ENCODE data around the gene NF1. TPM values are rescaled to one million over a fixed set of nuclear protein-coding genes. Genes with fewer than 3 reads are reported as not detected.

NF1 gene
- total RNA-seq, 4 donors from 2014 or later: 41.7 to 69.9 (median 54.4) TPM

- no peak for ATAC-seq
- WGBS, 2 donors (ENCODE audit: low coverage in 1 of 2): 96 to 100% methylated on average over 4 of the region's 4 CpGs
Measured at GRCh38 chr17:31113939-31114338, 19.2 kb downstream of the NF1 start.

GRCh38 chr17:31114956-31115555 is 20.3 kb downstream of the NF1 start:
- Histone ChIP-seq H3K9me3 (no peaks in the 10 kb centered on the region), H3K27ac (no peak overlapping the region)
- no peak for ATAC-seq

More at GRCh38 chr17:31113939-31114338, 19.2 kb downstream of the NF1 start:
- Histone ChIP-seq H3K27ac (no peak overlapping the region), H3K36me3 (no peaks in the 10 kb centered on the region), H3K9me3 (no peaks in the 10 kb centered on the region), H3K4me3 (no peak overlapping the region), H3K4me1 (peaks cover 0 to 13% (median 0%) of the 10 kb centered on the region in 3 donors), H3K27me3 (no peaks in the 10 kb centered on the region)
- TF ChIP-seq POLR2AphosphoS5 (IDR thresholded peaks at IDR 0.05): no peak
- no peak for TF ChIP-seq EP300 (IDR thresholded peaks at IDR 0.05)
- TF ChIP-seq POLR2A (IDR thresholded peaks at IDR 0.05): no peak
- TF ChIP-seq, protein P1, sequence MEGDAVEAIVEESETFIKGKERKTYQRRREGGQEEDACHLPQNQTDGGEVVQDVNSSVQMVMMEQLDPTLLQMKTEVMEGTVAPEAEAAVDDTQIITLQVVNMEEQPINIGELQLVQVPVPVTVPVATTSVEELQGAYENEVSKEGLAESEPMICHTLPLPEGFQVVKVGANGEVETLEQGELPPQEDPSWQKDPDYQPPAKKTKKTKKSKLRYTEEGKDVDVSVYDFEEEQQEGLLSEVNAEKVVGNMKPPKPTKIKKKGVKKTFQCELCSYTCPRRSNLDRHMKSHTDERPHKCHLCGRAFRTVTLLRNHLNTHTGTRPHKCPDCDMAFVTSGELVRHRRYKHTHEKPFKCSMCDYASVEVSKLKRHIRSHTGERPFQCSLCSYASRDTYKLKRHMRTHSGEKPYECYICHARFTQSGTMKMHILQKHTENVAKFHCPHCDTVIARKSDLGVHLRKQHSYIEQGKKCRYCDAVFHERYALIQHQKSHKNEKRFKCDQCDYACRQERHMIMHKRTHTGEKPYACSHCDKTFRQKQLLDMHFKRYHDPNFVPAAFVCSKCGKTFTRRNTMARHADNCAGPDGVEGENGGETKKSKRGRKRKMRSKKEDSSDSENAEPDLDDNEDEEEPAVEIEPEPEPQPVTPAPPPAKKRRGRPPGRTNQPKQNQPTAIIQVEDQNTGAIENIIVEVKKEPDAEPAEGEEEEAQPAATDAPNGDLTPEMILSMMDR (IDR thresholded peaks at IDR 0.05): no peak

GRCh38 chr17:31116167-31116566 is 21.4 kb downstream of the NF1 start:
- ATAC-seq: no peak
- H3K27me3 ChIP-seq: no peaks in the 10 kb centered on the region
- H3K4me3 ChIP-seq: no peak overlapping the region
- no peaks in the 10 kb centered on the region for H3K36me3 ChIP-seq
- H3K4me1 ChIP-seq: peaks cover 0 to 3% (median 0%) of the 10 kb centered on the region in 3 donors
- TF ChIP-seq EP300 (IDR thresholded peaks at IDR 0.05) (no peak), POLR2A (IDR thresholded peaks at IDR 0.05) (no peak), POLR2AphosphoS5 (IDR thresholded peaks at IDR 0.05) (no peak)
- TF ChIP-seq, protein P1 (IDR thresholded peaks at IDR 0.05): no peak
- WGBS, 2 donors (ENCODE audit: low coverage in 1 of 2): 82 to 89% methylated on average over 4 of the region's 4 CpGs
- H3K9me3 ChIP-seq: no peaks in the 10 kb centered on the region
- no peak overlapping the region for H3K27ac ChIP-seq

More at GRCh38 chr17:31114956-31115555, 20.3 kb downstream of the NF1 start:
- TF ChIP-seq EP300 (IDR thresholded peaks at IDR 0.05) (no peak), POLR2A (IDR thresholded peaks at IDR 0.05) (no peak), POLR2AphosphoS5 (IDR thresholded peaks at IDR 0.05) (no peak)
- TF ChIP-seq, protein P1 (IDR thresholded peaks at IDR 0.05): no peak
- WGBS, 2 donors (ENCODE audit: low coverage in 1 of 2): 60 to 84% methylated on average over 2 to 3 of the region's 3 CpGs
- Histone ChIP-seq H3K27me3 (no peaks in the 10 kb centered on the region), H3K4me1 (peaks cover 0 to 8% (median 0%) of the 10 kb centered on the region in 3 donors), H3K36me3 (no peaks in the 10 kb centered on the region), H3K4me3 (no peak overlapping the region)

GRCh38 chr17:31122746-31123145 is 28.0 kb downstream of the NF1 start:
- TF ChIP-seq, protein P1 (IDR thresholded peaks at IDR 0.05): no peak
- TF ChIP-seq EP300 (IDR thresholded peaks at IDR 0.05) (no peak), POLR2AphosphoS5 (IDR thresholded peaks at IDR 0.05) (no peak), POLR2A (IDR thresholded peaks at IDR 0.05) (no peak)

DNA sequence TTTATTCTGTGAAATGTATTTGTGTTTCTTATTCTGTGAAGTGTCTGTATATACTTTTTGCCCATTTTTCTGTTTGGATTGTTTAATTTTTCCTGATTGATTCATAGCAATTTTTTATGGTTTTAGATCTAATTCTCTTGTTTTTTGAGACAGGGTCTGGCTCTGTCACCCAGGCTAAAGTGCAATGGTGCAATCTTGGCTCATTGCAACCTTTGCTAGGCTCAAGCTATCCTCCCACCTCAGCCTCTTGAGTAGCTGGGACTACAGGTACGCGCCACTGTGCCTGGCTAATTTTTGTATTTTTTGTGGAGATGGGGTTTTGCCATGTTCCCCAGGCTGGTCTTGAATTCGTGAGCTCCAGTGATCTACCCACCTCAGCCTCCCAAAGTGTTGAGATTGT is 31.5 kb downstream of the NF1 start:
- 95% methylated on average over 3 of the region's 3 CpGs; no CpG with 5 or more reads in 1 of the 2 donors for WGBS, 2 donors (ENCODE audit: low coverage in 1 of 2)
- Histone ChIP-seq H3K27ac (no peak overlapping the region), H3K4me1 (peaks cover 0 to 20% (median 5%) of the 10 kb centered on the region in 3 donors), H3K4me3 (no peak overlapping the region), H3K27me3 (no peaks in the 10 kb centered on the region), H3K9me3 (no peaks in the 10 kb centered on the region), H3K36me3 (no peaks in the 10 kb centered on the region)
- TF ChIP-seq EP300 (IDR thresholded peaks at IDR 0.05) (no peak), POLR2AphosphoS5 (IDR thresholded peaks at IDR 0.05) (no peak), POLR2A (IDR thresholded peaks at IDR 0.05) (no peak)
- TF ChIP-seq, protein P1 (IDR thresholded peaks at IDR 0.05): no peak
- ATAC-seq: no peak

More at GRCh38 chr17:31122746-31123145, 28.0 kb downstream of the NF1 start:
- Histone ChIP-seq H3K27ac (no peak overlapping the region), H3K4me1 (peaks cover 0 to 8% (median 0%) of the 10 kb centered on the region in 3 donors), H3K27me3 (no peaks in the 10 kb centered on the region), H3K4me3 (no peak overlapping the region), H3K36me3 (no peaks in the 10 kb centered on the region), H3K9me3 (no peaks in the 10 kb centered on the region)
- 50 to 75% methylated on average over 2 of the region's 2 CpGs for WGBS, 2 donors (ENCODE audit: low coverage in 1 of 2)
- ATAC-seq: no peak

Measured in gastroesophageal sphincter (tissue), 4 donors.